Lower leg skin (tissue), 3 donors: ENCODE measurements around the gene TUSC7.

ENCODE experiments used
- CTCF ChIP-seq, 3 donors: fragments of 450-650 bp; IDR thresholded peaks; one replicate each; pipeline ENCODE4 v1.5.1; 2016; ENCODE audit warnings: antibody characterized with exemption in 3 of 3, mild to moderate bottlenecking in 3 of 3, moderate library complexity in 2 of 3
- POLR2A ChIP-seq, 2 donors: fragments of 450-650 bp; IDR thresholded peaks; one replicate each; pipeline ENCODE4 v1.6.1; 2016 to 2017; ENCODE audit warnings: antibody characterized with exemption in 2 of 2, mild to moderate bottlenecking in 1 of 2, moderate library complexity in 1 of 2

GRCh38 chr3:116734243-116734642, 24.7 kb downstream of the TUSC7 start:
- no peak for TF ChIP-seq CTCF (IDR thresholded peaks at IDR 0.05)
- TF ChIP-seq POLR2A (IDR thresholded peaks at IDR 0.05), result no peak
